Mesothelial cell of epicardium (in vitro differentiated cells): Measurements from ENCODE around the gene HOXA4. TPM values are rescaled to one million over a fixed set of nuclear protein-coding genes. Genes with fewer than 3 reads are reported as not detected.
A peak's percentile ranks its signal among the peaks of the same experiment; 100 is the strongest.

Experiments
- DNase-seq, 2 experiments: peaks; one replicate each; pipeline ENCODE4 v3.0.0; 2021; ENCODE audit warnings: low spot score in 2 of 2; ENCODE audit not compliant: unreplicated experiment in 2 of 2
- H3K27ac Mint-ChIP-seq: 2 replicates; pipeline ENCODE4 v1.8.0; 2021; ENCODE audit warnings: mixed read lengths
- H3K27me3 Mint-ChIP-seq: 2 replicates; pipeline ENCODE4 v1.8.0; 2021; ENCODE audit warnings: low read depth, mixed read lengths
- H3K36me3 Mint-ChIP-seq: 2 replicates; pipeline ENCODE4 v1.8.0; 2021; ENCODE audit warnings: mixed read lengths
- H3K4me1 Mint-ChIP-seq: 2 replicates; pipeline ENCODE4 v1.8.0; 2021; ENCODE audit warnings: mixed read lengths
- H3K4me3 Mint-ChIP-seq: 2 replicates; pipeline ENCODE4 v1.8.0; 2021; ENCODE audit warnings: mild to moderate bottlenecking, moderate library complexity, mixed read lengths
- H3K9me3 Mint-ChIP-seq: 2 replicates; pipeline ENCODE4 v1.8.0; 2021; ENCODE audit warnings: mixed read lengths
- total RNA-seq: library from RNA; stranded (reverse); gene quantifications from 3 replicates; pipeline ENCODE4 v1.2.1, GENCODE V29; 2021
- TF ChIP-seq, protein P1 (sequence below): fragments of 200-600 bp; sonication (generic); IDR thresholded peaks from one replicate; pipeline ENCODE4 v1.5.0; 2021; ENCODE audit warnings: antibody characterized with exemption; ENCODE audit not compliant: unreplicated experiment

Gene HOXA4
- total RNA-seq, 1 donor from 2014 or later: 55.9 TPM

DNA sequence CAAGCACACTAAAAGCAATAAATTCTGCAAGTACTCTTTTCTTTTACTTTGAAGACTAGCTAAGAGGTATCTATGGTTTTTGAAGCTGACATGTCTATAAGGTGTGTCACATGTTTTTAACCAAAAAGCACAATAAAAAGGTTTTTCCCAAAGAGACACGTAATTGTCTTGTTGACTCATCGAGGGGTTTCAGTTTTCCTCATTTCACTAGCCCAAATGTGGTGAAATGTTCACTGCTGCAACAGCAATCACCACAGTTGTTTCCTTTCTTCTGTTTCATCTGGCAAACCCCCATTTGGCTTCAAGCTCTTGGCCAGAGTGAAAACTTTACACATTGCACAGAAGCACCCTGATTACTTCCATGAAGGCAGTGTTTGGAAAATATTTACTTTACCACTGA lies 3.8 kb upstream of the HOXA4 start:
- Mint-ChIP-seq H3K27ac (peak overlapping the region; percentile 100), H3K9me3 (no peaks in the 10 kb centered on the region), H3K27me3 (no peaks in the 10 kb centered on the region), H3K4me1 (peaks cover 79% of the 10 kb centered on the region), H3K36me3 (peaks cover 18% of the 10 kb centered on the region), H3K4me3 (peak overlapping the region; percentile 87)
- no peak for DNase-seq
- TF ChIP-seq, protein P1, sequence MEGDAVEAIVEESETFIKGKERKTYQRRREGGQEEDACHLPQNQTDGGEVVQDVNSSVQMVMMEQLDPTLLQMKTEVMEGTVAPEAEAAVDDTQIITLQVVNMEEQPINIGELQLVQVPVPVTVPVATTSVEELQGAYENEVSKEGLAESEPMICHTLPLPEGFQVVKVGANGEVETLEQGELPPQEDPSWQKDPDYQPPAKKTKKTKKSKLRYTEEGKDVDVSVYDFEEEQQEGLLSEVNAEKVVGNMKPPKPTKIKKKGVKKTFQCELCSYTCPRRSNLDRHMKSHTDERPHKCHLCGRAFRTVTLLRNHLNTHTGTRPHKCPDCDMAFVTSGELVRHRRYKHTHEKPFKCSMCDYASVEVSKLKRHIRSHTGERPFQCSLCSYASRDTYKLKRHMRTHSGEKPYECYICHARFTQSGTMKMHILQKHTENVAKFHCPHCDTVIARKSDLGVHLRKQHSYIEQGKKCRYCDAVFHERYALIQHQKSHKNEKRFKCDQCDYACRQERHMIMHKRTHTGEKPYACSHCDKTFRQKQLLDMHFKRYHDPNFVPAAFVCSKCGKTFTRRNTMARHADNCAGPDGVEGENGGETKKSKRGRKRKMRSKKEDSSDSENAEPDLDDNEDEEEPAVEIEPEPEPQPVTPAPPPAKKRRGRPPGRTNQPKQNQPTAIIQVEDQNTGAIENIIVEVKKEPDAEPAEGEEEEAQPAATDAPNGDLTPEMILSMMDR: no peak

DNA sequence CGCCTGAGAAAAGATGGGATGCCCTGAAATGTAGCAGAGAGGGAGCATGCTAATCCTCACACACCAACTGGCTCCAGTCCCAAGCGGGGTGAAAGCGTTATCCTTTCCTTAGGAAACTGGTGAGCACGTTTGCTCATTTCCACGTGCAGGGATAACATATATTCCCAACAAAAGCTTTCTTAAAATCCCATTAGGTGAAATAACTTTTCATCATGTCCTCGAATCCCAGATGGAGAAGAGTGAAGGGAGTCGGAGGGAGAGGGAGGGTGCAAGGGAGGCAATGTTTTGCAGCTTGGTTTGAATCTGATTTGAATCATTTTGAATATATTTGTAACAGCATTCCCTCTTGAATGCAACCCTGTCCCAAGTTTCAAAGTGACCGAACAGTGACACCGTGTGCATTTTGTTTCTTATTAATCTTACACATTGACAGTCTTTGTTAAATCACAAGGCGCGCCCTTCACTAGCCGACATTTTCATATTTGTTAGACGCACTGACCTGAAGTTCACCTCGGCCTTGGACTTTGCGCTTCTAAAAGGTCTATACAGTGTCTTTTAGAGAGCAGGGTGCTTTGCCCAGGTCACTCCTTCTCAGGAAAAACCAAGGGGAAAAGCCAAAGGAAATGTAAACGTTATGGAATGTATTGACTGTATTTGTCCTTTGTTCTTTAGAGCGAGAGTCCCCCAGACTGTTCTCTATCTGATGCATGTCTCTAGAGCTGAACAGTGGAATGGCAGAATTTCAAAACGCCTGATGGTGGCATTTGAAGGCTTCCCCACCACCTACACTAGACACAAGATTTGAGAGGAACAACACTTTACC lies 3.1 kb upstream of the HOXA4 start:
- peak overlapping the region; percentile 87 for H3K4me3 Mint-ChIP-seq
- DNase-seq: no peak
- H3K4me1 Mint-ChIP-seq: peaks cover 84% of the 10 kb centered on the region
- peaks cover 20% of the 10 kb centered on the region for H3K36me3 Mint-ChIP-seq
- peak overlapping the region; percentile 100 for H3K27ac Mint-ChIP-seq
- TF ChIP-seq, protein P1: no peak
- H3K27me3 Mint-ChIP-seq: no peaks in the 10 kb centered on the region
- H3K9me3 Mint-ChIP-seq: no peaks in the 10 kb centered on the region

DNA sequence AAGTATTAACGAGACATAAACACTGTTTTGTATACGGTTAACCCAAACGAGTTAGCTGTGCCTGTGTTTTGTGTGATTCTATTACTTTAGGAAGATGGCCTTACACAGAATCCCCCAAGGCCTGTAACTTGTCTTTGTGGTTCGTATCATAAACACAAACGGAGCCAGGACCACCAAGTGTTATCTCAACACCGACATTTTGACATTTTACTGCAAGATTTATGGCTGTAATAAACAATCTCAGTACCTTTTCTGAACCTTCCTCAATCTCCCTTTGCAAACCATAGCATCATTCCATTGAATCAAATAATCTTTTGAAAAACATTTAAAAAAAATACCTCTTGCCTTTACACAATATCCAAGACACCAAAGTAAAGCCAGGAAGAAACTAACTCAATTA lies 2.4 kb upstream of the HOXA4 start:
- Mint-ChIP-seq H3K27me3 (no peaks in the 10 kb centered on the region), H3K36me3 (peaks cover 17% of the 10 kb centered on the region), H3K4me1 (peaks cover 84% of the 10 kb centered on the region), H3K4me3 (peak overlapping the region; percentile 87), H3K27ac (peak overlapping the region; percentile 100), H3K9me3 (no peaks in the 10 kb centered on the region)
- TF ChIP-seq, protein P1: no peak
- DNase-seq: no peak

DNA sequence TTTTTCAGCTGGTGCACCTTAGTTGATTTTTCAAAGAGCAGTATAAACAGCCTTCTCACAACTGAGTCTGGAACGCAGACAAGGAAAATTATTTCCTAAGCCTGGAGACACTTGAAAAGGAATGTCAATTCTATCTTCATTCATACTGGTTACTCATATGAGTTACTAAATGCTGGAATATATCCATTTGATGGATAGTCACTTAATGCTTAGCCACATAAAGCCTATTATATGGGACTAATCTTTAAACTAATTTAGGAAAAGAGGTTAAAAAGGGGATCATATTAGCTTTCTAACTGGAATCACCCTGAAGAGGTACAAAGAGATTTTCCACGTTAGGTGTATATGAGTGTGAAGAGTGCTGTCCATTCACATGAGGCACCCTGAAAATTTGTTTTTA lies 1.7 kb upstream of the HOXA4 start:
- H3K4me1 Mint-ChIP-seq: peaks cover 84% of the 10 kb centered on the region
- TF ChIP-seq, protein P1: no peak
- H3K27ac Mint-ChIP-seq: peak overlapping the region; percentile 99
- peak overlapping the region; percentile 87 for H3K4me3 Mint-ChIP-seq
- no peaks in the 10 kb centered on the region for H3K9me3 Mint-ChIP-seq
- DNase-seq: no peak
- no peaks in the 10 kb centered on the region for H3K27me3 Mint-ChIP-seq
- peaks cover 14% of the 10 kb centered on the region for H3K36me3 Mint-ChIP-seq

DNA sequence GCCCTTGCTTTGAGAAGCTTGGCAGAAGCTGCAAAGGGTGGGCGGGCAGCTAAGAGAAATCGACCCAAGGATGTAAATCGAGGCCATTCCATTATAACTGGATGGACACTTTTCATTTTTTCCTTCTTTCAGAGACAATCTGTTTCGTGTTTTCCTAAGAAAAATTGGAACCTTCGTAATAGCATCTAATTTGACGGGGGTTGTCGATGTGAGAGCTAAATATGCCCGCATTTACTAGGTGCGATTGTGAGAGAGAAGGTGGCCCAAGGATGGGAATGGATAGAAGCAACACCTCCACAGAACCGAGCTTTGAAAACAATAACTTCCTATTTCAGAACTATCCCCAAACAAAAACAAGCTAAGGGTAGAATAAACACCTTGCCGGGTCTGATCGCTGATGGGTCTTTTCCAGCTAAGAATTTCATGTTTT lies 848 bp upstream of the HOXA4 start:
- TF ChIP-seq, protein P1: no peak
- Mint-ChIP-seq H3K27me3 (no peaks in the 10 kb centered on the region), H3K4me3 (peak overlapping the region; percentile 87), H3K27ac (peak overlapping the region; percentile 99), H3K9me3 (no peaks in the 10 kb centered on the region), H3K4me1 (peaks cover 84% of the 10 kb centered on the region), H3K36me3 (peaks cover 14% of the 10 kb centered on the region)
- no peak for DNase-seq
